Esophagus muscularis mucosa (tissue), 4 donors: ENCODE data around the gene TREML1. TPM values are rescaled to one million over a fixed set of nuclear protein-coding genes. Genes with fewer than 3 reads are reported as not detected.

Experiments used
- DNase-seq: peaks from one replicate; pipeline ENCODE4 v3.0.0-alpha.2; 2017; ENCODE audit errors: extremely low spot score
- H3K27ac ChIP-seq, 4 donors: fragments of 200-600 bp; sonication (generic); replicated peaks in 1 of 4; 1 replicate in 3 of 4; 2 replicates in 1 of 4; pipeline ENCODE4 v1.5.1; 2016 to 2019; ENCODE audit warnings: mild to moderate bottlenecking in 1 of 4
- H3K27me3 ChIP-seq, 4 donors: fragments of 200-600 bp; sonication (generic); one replicate each; pipeline versions ENCODE4 v1.5.1 to v1.6.0; 2016 to 2019
- H3K36me3 ChIP-seq, 4 donors: fragments of 200-600 bp; sonication (generic); one replicate each; pipeline ENCODE4 v1.5.1; 2016 to 2019
- H3K4me1 ChIP-seq, 4 donors: fragments of 200-600 bp; sonication (generic); one replicate each; pipeline ENCODE4 v1.5.1; 2016 to 2019
- H3K4me3 ChIP-seq, 4 donors: fragments of 200-600 bp; sonication (generic); 1 replicate in 2 of 4; 2 replicates in 2 of 4; pipeline ENCODE4 v1.5.1; 2016 to 2019; ENCODE audit warnings: mild to moderate bottlenecking in 4 of 4, moderate library complexity in 1 of 4
- H3K9me3 ChIP-seq, 4 donors: fragments of 200-600 bp; sonication (generic); 1 replicate in 3 of 4; 2 replicates in 1 of 4; pipeline ENCODE4 v1.5.1; 2016 to 2019
- EP300 ChIP-seq: sonication (generic); formaldehyde crosslinking; IDR thresholded peaks from one replicate; pipeline ENCODE4 v1.6.1; 2017; ENCODE audit warnings: antibody characterized with exemption
- POLR2A ChIP-seq: fragments of 450-650 bp; IDR thresholded peaks from one replicate; pipeline ENCODE4 v1.6.1; 2017; ENCODE audit warnings: antibody characterized with exemption, moderate library complexity, mild to moderate bottlenecking, low read depth
- POLR2AphosphoS5 ChIP-seq, 2 donors: sonication (generic); formaldehyde crosslinking; IDR thresholded peaks; one replicate each; pipeline ENCODE4 v1.6.1; 2017; ENCODE audit warnings: antibody characterized with exemption in 2 of 2
- WGBS: methylation state at CpG from one replicate; pipeline ENCODE4 v1.1.5; 2018; 5-methylcytosine and 5-hydroxymethylcytosine counted together
- intact Hi-C: fragments of 100-400 bp; cut with DNase I; formaldehyde crosslinking; loops from one replicate; pipeline ENCODE4 v1.15.1; 2023
- total RNA-seq, 4 donors: library from RNA; depleted of rRNA; stranded (reverse); fragments of >200 nt; gene quantifications; one replicate each; pipeline versions ENCODE4 v1.1.0 to v1.2.1, GENCODE V29; 2016
- TF ChIP-seq, protein P1 (sequence below), 3 experiments: fragments of 200-600 bp in 2 of 3; fragments of 450-650 bp in 1 of 3; sonication (generic) in 2 of 3; IDR thresholded peaks; one replicate each; pipeline ENCODE4 v1.5.1; 2017 to 2019; ENCODE audit warnings: antibody characterized with exemption in 3 of 3, mild to moderate bottlenecking in 2 of 3, moderate library complexity in 1 of 3

TREML1 gene
- total RNA-seq, 4 donors from 2014 or later = 0.32 TPM; not detected in 3

- 76% methylated on average over 4 of the region's 4 CpGs for WGBS
- peaks cover 0 to 24% (median 0%) of the 10 kb centered on the region in 4 donors for H3K27me3 ChIP-seq
- intact Hi-C loops = no loop called here
- peak; percentile 79 for DNase-seq
- no peak for TF ChIP-seq POLR2AphosphoS5 (IDR thresholded peaks at IDR 0.05)
- TF ChIP-seq, protein P1, sequence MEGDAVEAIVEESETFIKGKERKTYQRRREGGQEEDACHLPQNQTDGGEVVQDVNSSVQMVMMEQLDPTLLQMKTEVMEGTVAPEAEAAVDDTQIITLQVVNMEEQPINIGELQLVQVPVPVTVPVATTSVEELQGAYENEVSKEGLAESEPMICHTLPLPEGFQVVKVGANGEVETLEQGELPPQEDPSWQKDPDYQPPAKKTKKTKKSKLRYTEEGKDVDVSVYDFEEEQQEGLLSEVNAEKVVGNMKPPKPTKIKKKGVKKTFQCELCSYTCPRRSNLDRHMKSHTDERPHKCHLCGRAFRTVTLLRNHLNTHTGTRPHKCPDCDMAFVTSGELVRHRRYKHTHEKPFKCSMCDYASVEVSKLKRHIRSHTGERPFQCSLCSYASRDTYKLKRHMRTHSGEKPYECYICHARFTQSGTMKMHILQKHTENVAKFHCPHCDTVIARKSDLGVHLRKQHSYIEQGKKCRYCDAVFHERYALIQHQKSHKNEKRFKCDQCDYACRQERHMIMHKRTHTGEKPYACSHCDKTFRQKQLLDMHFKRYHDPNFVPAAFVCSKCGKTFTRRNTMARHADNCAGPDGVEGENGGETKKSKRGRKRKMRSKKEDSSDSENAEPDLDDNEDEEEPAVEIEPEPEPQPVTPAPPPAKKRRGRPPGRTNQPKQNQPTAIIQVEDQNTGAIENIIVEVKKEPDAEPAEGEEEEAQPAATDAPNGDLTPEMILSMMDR (IDR thresholded peaks at IDR 0.05) = no peak
- TF ChIP-seq POLR2A = no peak
- no peak for TF ChIP-seq EP300
- H3K27ac ChIP-seq = no peak overlapping the region
- H3K4me1 ChIP-seq = no peaks in the 10 kb centered on the region
- H3K9me3 ChIP-seq = no peaks in the 10 kb centered on the region
- H3K4me3 ChIP-seq = no peak overlapping the region
- H3K36me3 ChIP-seq = no peaks in the 10 kb centered on the region
Observed at GRCh38 chr6:41164551-41165120, 10.5 kb upstream of the TREML1 start.

- WGBS = 92% methylated on average over 1 of the region's 1 CpG
- Histone ChIP-seq H3K27me3 (peaks cover 0 to 27% (median 0%) of the 10 kb centered on the region in 4 donors), H3K36me3 (no peaks in the 10 kb centered on the region), H3K9me3 (no peaks in the 10 kb centered on the region), H3K4me3 (no peak overlapping the region), H3K4me1 (no peaks in the 10 kb centered on the region), H3K27ac (no peak overlapping the region)
- intact Hi-C loops = no loop called here
- peak; percentile 88 for DNase-seq
- TF ChIP-seq, protein P1 (IDR thresholded peaks at IDR 0.05) = no peak
- TF ChIP-seq EP300 (no peak), POLR2AphosphoS5 (IDR thresholded peaks at IDR 0.05) (no peak), POLR2A (no peak)
Observed at GRCh38 chr6:41163419-41163717, 9.2 kb upstream of the TREML1 start.

DNA sequence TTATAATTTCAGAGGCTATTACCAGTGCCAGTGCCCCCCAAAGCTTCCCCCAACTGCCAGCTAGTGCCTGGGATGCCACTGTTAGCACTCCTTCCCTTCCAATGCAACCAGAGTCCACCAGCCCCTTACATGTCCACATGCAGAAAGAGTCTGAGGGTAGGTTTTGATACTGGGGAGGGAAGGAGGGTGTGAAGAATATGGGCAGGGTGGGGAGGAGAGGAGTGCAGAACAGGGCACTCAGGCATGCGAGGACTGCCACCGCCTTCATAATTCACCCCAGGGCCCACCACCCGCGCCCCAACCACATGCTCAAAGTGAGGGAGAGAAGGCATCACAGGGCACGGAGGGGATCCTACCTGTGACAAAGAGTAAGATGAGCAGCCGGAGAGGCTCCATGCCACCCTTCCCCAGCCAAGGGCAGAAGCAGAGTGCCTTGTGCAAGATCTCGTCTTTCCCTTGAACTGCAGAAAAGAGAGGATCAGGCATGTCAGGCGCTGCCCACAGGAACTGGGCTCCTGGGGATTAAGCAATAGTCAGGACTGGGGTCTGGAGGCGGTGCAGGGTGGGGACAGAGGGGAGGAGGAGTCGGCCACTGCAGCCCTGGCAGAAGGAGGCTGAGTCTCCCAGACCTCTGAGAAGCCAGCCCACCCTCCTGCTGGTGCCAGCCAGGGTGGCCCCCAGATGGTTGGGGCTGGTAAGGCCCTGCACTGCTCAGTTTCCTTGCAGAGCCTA lies 8.7 kb upstream of the TREML1 start, which contains the start of gene TREM2:
Gene TREM2, minus strand, starts transcription at position 430 of the 732 bp plus-strand sequence. Its CDS starts 34 bp downstream, at position 396.
- Histone ChIP-seq H3K4me3 (no peak within 1 kb of the TSS), H3K36me3 (no peaks in the 10 kb centered on the region), H3K4me1 (no peaks in the 10 kb centered on the region), H3K27me3 (peaks cover 0 to 27% (median 0%) of the 10 kb centered on the region in 4 donors), H3K27ac (no peak within 1 kb of the TSS), H3K9me3 (no peaks in the 10 kb centered on the region)
- TF ChIP-seq EP300 (no peak), POLR2A (no peak), POLR2AphosphoS5 (IDR thresholded peaks at IDR 0.05) (no peak)
- TF ChIP-seq, protein P1 (IDR thresholded peaks at IDR 0.05) = no peak
- 70% methylated on average over 10 of the region's 10 CpGs for WGBS
- intact Hi-C loops = no loop called here
- DNase-seq = peak; percentile 78

GRCh38 chr6:41161851-41162552 lies 7.9 kb upstream of the TREML1 start:
- Histone ChIP-seq H3K27ac (no peak overlapping the region), H3K27me3 (peaks cover 0 to 27% (median 0%) of the 10 kb centered on the region in 4 donors), H3K4me3 (no peak overlapping the region), H3K4me1 (no peaks in the 10 kb centered on the region), H3K9me3 (no peaks in the 10 kb centered on the region), H3K36me3 (no peaks in the 10 kb centered on the region)
- WGBS = 73% methylated on average over 13 of the region's 13 CpGs
- intact Hi-C loops = no loop called here
- peak; percentile 82 for DNase-seq
- TF ChIP-seq POLR2A (no peak), EP300 (no peak), POLR2AphosphoS5 (IDR thresholded peaks at IDR 0.05) (no peak)
- TF ChIP-seq, protein P1 (IDR thresholded peaks at IDR 0.05) = no peak
